Stimulated activated CD4-positive, alpha-beta T cell treated with anti-CD3 and anti-CD28 coated beads, Interleukin-2, amount 100 ng/mL, for 24 hours (primary cell): ENCODE data around the gene KIRREL3.

Experiments
- DNase-seq, 2 donors: peaks; one replicate each; pipeline ENCODE4 v3.0.0-alpha.2; 2020

The KIRREL3 gene

GRCh38 chr11:126821827-126822226 lies 178.7 kb downstream of the KIRREL3 start:
- DNase-seq: no peak

DNA sequence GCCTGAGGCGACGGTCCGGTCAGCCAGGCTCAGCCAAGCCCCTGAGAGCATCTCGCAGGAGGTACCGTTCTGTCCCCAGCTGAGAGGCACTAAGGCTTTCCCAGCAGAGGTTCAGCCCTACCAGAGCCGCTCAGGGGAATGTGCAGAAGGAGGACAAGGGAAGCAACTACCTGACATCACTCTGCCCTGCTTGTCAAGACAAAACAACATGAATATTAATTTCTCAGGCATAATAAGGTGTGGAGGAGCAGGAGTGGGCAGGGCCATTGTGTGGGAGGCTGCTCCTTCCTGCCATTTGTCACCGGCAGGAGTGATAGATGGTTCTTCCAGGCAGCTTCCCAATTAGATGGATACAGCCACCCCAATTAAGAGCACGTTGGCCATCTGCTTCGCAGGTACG lies 181.4 kb downstream of the KIRREL3 start:
- no peak for DNase-seq

DNA sequence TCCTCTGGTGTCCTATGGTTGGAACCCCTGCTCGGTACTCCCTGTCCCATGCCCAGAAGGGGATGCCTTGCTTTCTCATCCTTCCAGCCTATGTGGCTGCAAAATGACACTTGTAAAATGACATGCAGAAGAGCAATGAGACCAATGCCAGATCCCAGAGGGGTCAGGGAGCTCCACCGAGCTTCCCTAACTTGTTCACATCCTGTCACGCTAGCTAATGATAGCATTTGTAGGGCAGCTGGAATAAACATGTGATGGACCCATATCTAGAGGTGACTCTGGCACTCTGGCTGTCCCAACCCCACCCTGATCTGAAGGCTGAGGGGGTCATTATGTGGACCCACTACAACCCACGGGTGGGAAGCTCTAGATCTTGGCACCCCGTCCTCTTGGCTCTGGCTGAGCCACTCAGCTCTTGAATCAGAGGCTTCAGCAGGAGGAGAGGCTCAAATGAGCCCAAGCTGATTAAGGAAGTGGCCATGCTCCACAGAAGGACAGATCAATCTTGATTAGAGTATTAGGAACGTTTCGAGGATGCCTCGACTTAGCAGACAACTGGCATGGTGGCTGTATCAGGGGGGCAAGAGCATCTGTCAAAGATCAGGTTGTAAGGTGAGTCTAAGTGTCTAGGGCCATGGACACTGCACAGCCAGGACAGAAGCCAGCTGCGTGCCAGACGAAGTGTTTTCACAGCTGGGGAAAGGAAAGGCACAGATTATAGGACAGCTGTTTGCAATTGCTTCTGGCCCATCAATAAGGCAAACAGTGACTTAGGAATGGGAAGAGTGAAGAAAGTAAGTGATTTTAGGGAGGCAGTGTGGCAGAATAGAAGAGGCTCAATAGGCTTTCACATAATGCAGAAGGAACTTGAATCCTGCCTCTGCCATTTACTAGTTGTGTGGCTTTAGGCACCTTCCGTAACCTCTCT lies 182.8 kb downstream of the KIRREL3 start:
- DNase-seq: no peak

- DNase-seq: no peak
These were observed 183.5 kb downstream of the KIRREL3 start for GRCh38 chr11:126817096-126817495.

GRCh38 chr11:126816645-126817044 lies 183.9 kb downstream of the KIRREL3 start:
- DNase-seq: no peak

GRCh38 chr11:126815111-126815510 lies 185.5 kb downstream of the KIRREL3 start:
- no peak for DNase-seq

DNA sequence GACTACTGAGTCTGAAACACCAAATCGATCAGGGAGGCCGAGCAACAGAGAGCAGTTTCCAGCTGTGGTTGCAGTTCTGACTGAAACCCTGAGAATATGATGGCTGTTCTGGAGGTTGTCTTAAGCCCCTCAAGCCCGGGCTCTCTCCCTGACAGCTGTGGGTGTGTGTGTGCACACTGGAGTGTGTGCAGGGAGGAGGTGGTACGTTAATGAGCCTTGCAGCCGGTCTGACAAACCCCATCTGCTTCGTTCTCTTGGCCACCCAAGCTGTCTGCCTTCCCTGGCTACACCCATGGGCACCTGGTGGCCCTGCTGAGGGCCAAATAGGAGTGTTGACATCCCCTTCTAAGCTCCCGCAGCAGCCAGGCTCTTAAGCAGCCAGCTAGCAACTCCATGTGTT lies 189.8 kb downstream of the KIRREL3 start:
- DNase-seq: no peak

DNA sequence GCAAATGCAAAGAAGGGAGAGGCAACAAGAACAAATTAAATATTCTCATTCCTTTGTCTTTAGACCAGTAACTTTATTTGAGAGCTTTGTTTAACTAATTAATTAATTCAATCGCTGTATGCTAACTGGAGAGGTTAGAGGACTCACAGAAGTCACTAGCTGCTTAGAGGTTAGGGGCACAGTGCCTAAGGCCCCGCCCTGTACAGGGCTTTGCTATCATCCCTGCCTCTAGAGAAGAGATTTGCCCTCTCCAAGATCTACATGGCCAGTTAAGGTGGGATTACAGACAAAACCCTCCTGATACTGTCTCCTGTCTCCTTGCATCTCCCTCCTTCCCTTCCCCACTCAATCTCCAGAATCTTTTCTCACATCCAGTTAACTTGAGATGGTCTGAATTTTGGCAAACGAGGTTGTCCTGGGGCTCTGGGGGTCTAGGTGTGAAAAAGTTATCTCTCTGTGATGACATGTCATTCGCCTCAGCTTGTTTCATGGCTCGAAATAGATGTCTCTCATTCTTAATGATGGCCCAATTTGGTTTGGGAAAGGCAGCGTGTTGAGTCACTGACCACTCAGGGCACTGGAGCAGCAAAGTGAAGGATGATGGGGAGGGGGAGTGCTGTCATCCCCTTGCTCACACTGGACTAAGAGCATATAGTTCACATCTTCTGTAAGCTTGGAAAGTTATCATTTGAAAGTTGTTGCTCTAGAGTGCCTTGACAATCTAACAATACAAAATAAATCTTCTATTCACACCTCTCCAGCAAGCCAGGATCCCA lies 190.9 kb downstream of the KIRREL3 start:
- DNase-seq: no peak

GRCh38 chr11:126808836-126809235 lies 191.7 kb downstream of the KIRREL3 start:
- no peak for DNase-seq

GRCh38 chr11:126808296-126808695 lies 192.3 kb downstream of the KIRREL3 start:
- no peak for DNase-seq

DNA sequence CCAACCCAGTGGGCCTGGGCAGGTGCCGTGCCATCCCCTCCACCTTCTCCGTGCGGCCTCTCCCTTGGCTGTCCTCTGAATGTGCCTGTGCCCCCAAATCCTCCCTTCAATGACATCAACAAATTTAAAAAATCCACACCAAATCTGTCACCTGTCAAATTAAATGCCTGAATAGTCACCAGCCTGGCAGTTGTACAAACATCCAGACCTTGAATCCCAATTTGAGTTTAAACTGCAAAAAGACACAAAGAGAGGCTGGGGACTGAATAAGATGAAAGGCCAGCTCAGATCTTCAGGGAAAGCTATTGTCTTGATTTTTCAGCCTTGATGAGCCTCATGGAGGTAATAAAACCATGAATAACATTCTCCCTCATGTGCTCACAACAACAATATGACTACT lies 194.7 kb downstream of the KIRREL3 start:
- DNase-seq: no peak

DNA sequence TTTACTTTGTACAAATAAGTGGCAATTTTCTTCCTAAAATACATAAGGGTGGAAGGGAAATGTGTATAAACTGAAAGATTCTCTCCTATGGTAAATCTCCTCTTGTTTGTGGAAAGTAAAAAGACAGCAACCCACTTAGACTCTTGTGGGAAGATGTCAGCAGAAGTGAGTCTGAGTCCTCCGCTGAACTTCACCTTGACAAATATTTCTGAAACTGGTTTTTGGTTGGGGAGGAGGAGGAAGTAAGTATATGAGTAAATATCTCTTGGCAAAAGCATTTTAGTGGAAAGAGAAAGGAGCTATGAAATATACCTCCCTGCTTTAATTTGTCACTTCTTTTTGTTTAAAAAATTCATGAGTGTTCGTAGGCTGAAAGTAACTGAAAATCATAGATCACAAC lies 196.2 kb downstream of the KIRREL3 start:
- DNase-seq: no peak

DNA sequence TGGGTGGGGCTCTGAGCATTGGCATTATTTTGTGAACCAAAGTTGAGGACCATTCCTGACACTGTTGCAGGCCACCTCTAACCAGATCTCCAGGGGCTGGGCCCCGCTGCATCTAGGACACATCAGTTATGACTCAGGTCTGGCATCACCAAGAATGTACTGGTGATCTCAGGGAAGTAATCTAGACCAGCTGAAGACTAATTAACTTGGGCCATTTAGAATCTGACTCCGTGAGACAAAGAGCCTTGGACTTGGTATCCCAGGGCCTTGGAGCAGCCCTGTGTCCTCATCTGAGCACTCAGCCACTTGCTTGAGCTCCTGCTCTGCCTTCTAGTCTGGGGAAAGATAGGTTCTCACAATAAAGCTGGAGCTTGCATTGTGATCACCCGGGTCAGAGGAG lies 200.6 kb downstream of the KIRREL3 start:
- no peak for DNase-seq

DNA sequence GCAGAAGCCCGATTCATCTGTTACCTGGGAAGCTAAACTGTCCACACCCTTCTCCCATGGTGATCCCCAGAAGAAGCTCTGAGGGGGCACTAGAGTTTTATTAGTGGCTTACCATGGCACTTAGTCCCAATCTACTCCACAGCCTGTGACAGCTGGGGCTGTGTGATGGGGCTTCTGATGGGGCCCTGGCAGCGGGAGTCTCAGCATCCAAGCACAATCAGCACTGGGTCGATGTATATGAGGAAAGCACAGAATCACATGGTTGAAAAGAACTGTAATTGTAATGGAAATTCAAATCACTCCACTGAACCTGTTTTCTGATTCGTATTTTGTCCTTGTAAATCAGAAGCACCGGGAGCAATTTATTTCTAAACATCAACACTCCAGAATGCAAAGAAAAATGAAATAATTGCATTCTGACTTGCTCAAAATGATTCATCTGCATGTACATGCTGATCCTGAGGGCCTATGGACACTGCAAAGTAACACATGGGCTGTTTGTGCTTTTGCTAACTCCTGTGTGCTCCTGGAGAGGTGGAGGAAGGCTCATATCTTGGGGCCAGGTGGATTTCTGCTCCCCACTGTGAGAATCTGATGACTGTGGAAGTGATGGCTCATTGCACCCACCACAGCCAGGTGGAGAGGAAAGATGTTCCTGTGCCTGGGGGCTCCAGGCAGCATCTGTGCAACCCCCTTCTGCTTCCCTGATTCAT lies 203.0 kb downstream of the KIRREL3 start:
- DNase-seq: no peak

GRCh38 chr11:126793596-126793995 lies 207.0 kb downstream of the KIRREL3 start:
- no peak for DNase-seq

- no peak for DNase-seq
These were observed 208.6 kb downstream of the KIRREL3 start for GRCh38 chr11:126791991-126792390.

- DNase-seq: no peak
These were observed 209.1 kb downstream of the KIRREL3 start for GRCh38 chr11:126791446-126791845.

- DNase-seq: no peak
These were observed 210.0 kb downstream of the KIRREL3 start for GRCh38 chr11:126790550-126791081.

DNA sequence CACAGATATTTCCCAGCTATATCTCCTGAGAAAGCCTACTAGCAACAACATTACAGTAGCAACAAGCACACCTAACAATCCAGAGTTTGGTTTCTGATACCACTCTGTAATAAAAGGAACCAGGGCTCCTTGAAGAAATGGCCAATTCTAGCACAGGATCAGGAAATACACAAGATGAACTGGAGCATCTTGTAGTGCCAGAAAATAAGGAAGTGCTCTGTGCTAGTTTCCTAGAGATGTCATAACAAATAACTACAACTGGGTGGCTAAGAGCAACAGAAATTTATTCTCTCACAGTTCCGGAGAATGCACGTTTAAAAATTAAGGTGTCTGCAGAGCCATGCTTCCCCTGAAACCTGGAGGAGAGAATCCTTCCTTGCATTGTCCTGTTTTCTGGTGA lies 217.8 kb downstream of the KIRREL3 start:
- DNase-seq: no peak

DNA sequence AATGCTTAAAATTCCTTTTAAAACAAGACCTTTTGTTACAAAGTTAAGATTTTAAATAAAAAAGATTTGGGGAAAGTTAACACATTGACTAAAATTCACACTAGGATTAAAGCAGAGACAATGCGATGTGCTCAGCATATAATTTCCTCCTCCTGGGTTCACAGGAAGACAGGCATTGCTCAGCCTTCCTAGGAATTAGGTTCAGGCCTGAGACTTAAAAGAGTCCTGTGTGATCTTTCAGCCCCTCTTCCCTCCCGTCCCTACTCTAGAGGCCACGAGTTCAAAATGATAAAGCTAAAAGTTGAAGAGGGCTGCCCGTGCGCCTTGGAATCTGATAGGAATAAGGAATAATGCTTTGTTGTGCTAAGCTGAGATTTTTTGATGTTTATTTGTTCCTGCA lies 218.6 kb downstream of the KIRREL3 start:
- DNase-seq: no peak

DNA sequence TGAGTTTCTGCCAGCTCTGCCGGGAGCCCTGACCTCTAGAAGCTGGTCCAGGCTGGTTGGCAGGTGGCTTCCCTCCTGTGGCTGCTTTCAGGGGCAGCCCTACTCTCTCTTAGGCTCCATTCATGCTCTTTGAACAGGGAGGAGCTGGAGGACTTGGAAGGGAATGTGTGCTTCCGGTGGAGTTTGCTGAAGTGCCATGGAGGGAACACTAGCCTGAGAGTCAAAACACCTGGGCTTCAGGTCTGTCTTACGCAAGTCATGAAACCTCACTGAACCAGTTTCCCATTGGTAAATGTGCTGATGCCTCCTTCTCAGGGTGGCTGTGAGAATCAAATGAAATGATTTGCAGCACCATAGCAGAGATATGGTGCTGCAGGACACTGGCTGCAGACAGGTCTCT lies 224.5 kb downstream of the KIRREL3 start:
- DNase-seq: no peak

DNA sequence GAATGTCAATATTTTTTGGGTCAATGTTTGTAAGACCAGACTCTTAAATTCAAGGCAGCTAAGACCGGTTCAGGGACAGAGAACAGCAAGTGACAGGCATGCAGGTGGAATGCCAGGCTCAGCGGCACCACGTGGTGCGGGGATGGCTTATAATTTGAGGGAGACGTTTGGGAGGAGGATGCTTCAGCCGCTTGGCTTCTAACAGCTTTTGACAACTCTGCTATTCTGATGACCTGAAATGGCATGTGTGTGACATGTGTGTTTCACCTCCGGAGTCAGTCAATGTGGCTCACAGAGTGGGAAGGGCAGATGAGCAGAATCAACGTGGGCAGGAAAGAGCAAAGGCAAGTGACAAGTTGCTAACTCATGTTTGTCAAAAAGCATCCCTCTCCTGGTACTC lies 228.3 kb downstream of the KIRREL3 start:
- DNase-seq: no peak

DNA sequence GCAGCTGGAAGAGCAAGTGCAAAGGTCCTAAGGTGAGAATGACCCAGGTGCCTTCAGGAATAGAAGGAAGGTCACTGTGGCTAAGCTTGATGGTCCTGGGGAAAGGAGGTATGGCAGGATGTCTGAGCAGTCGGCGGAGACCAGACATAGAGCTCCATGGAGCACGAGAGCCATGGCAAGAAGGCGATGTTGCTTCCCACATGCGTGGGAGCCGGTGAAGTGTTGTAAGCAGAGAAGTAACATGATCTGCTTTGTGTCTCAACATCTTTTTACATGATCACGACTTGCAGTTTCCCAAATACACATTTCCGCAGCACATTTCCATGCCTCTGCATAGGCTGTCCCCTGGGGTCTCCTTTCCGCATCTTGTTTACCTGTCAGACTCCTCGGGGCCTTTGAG lies 231.9 kb downstream of the KIRREL3 start:
- DNase-seq: no peak
